H9 (cell line): Measurements from ENCODE around the gene INSR. TPM values are rescaled to one million over a fixed set of nuclear protein-coding genes. Genes with fewer than 3 reads are reported as not detected.
"Not testable (repeated sequence)": the region's sequence is repeated elsewhere in the genome, so short reads cannot be mapped to it uniquely, and the experiment has no call there.

Source experiments
- DNase-seq: peaks from one replicate; pipeline ENCODE4 v3.0.0-alpha.2; 2017
- H2AFZ ChIP-seq: one replicate; pipeline ENCODE4 v1.6.1; 2013; ENCODE audit warnings: mild to moderate bottlenecking, low read length, control low read depth, moderate library complexity
- H2AK5ac ChIP-seq: 2 replicates; pipeline ENCODE4 v1.6.1; 2013; ENCODE audit warnings: low read length, control low read depth, mixed read lengths; ENCODE audit not compliant: insufficient read length
- H2BK120ac ChIP-seq: one replicate; pipeline ENCODE4 v1.6.1; 2013; ENCODE audit warnings: low read depth, mild to moderate bottlenecking, low read length, control low read depth, inconsistent platforms; ENCODE audit not compliant: poor library complexity, severe bottlenecking
- H2BK12ac ChIP-seq: 2 replicates; pipeline ENCODE4 v1.6.1; 2013; ENCODE audit warnings: low read length, control low read depth, mixed read lengths, low read depth; ENCODE audit not compliant: insufficient read length
- H2BK15ac ChIP-seq: 2 replicates; pipeline ENCODE4 v1.6.1; 2013; ENCODE audit warnings: low read depth, low read length, control low read depth
- H2BK20ac ChIP-seq: one replicate; pipeline ENCODE4 v1.6.1; 2013; ENCODE audit warnings: low read depth, mild to moderate bottlenecking, low read length, control low read depth, inconsistent platforms; ENCODE audit not compliant: poor library complexity, severe bottlenecking
- H2BK5ac ChIP-seq: 2 replicates; pipeline ENCODE4 v1.6.1; 2013; ENCODE audit warnings: low read length, control low read depth, mixed read lengths; ENCODE audit not compliant: insufficient read length
- H3K14ac ChIP-seq: 2 replicates; pipeline ENCODE4 v1.6.1; 2013; ENCODE audit warnings: low read length, control low read depth; ENCODE audit not compliant: insufficient read depth
- H3K18ac ChIP-seq: 2 replicates; pipeline ENCODE4 v1.6.1; 2013; ENCODE audit warnings: low read depth, mild to moderate bottlenecking, mixed read lengths, low read length, control low read depth; ENCODE audit not compliant: insufficient read length
- H3K23ac ChIP-seq: 2 replicates; pipeline ENCODE4 v1.6.1; 2013; ENCODE audit warnings: low read length, control low read depth, mixed read lengths, low read depth; ENCODE audit not compliant: insufficient read length
- H3K23me2 ChIP-seq: 2 replicates; pipeline ENCODE4 v1.6.1; 2013; ENCODE audit warnings: low read depth, mild to moderate bottlenecking, mixed read lengths, low read length, control low read depth; ENCODE audit not compliant: insufficient read length, poor library complexity, severe bottlenecking
- H3K27ac ChIP-seq: 2 replicates; pipeline ENCODE4 v1.5.1; 2013; ENCODE audit warnings: low read length, control low read depth, mixed read lengths, low read depth; ENCODE audit not compliant: insufficient read length
- H3K27me3 ChIP-seq: 2 replicates; pipeline ENCODE4 v1.6.1; 2013; ENCODE audit warnings: low read length, control low read depth, inconsistent platforms; ENCODE audit not compliant: insufficient read depth
- H3K4ac ChIP-seq: 2 replicates; pipeline ENCODE4 v1.6.1; 2013; ENCODE audit warnings: low read depth, mild to moderate bottlenecking, control low read depth, inconsistent platforms, low read length, moderate library complexity
- H3K4me1 ChIP-seq: 2 replicates; pipeline ENCODE4 v1.6.1; 2013; ENCODE audit warnings: low read length, control low read depth, inconsistent platforms; ENCODE audit not compliant: insufficient read depth
- H3K4me2 ChIP-seq: 2 replicates; pipeline ENCODE4 v1.6.1; 2013; ENCODE audit warnings: low read length, control low read depth, mixed read lengths; ENCODE audit not compliant: insufficient read length, insufficient read depth
- H3K56ac ChIP-seq: 2 replicates; pipeline ENCODE4 v1.6.1; 2013; ENCODE audit warnings: low read depth, mild to moderate bottlenecking, mixed read lengths, low read length, control low read depth; ENCODE audit not compliant: insufficient read length
- H3K79me1 ChIP-seq: 2 replicates; pipeline ENCODE4 v1.6.1; 2013; ENCODE audit warnings: low read depth, mild to moderate bottlenecking, moderate library complexity, low read length, control low read depth, inconsistent platforms; ENCODE audit not compliant: insufficient read depth, poor library complexity, severe bottlenecking
- H3K79me2 ChIP-seq: 2 replicates; pipeline ENCODE4 v1.6.1; 2013; ENCODE audit warnings: low read length, control low read depth, inconsistent platforms; ENCODE audit not compliant: insufficient read depth
- H3K9ac ChIP-seq: 2 replicates; pipeline ENCODE4 v1.6.1; 2013; ENCODE audit warnings: low read length, control low read depth, mixed read lengths; ENCODE audit not compliant: insufficient read length; ENCODE audit errors: extremely low read depth
- H3K9me3 ChIP-seq: one replicate; pipeline ENCODE4 v1.6.1; 2013; ENCODE audit warnings: low read depth, low read length, inconsistent platforms; ENCODE audit not compliant: control insufficient read depth
- H3T11ph ChIP-seq: one replicate; pipeline ENCODE4 v1.6.1; 2013; ENCODE audit warnings: mild to moderate bottlenecking, low read length, control low read depth, inconsistent platforms
- H4K20me1 ChIP-seq: one replicate; pipeline ENCODE4 v1.6.1; 2013; ENCODE audit not compliant: control insufficient read depth, insufficient read length, insufficient read depth
- H4K5ac ChIP-seq: 2 replicates; pipeline ENCODE4 v1.6.1; 2013; ENCODE audit warnings: low read depth, mild to moderate bottlenecking, mixed read lengths, low read length, control low read depth; ENCODE audit not compliant: insufficient read length
- H4K8ac ChIP-seq: replicated peaks from 2 replicates; pipeline ENCODE4 v1.6.1; 2013; ENCODE audit warnings: low read length, control low read depth, mixed read lengths, low read depth; ENCODE audit not compliant: insufficient read length
- H4K91ac ChIP-seq: 2 replicates; pipeline ENCODE4 v1.6.1; 2013; ENCODE audit warnings: low read depth, mild to moderate bottlenecking, moderate library complexity, mixed read lengths, low read length, control low read depth; ENCODE audit not compliant: insufficient read length
- H3K27ac Mint-ChIP-seq, 3 experiments: 2 replicates in 2 of 3; 3 replicates in 1 of 3; pipeline ENCODE4 v1.8.0; 2020 to 2021; ENCODE audit warnings: mixed read lengths in 3 of 3, mild to moderate bottlenecking in 1 of 3, moderate library complexity in 1 of 3
- H3K27me3 Mint-ChIP-seq: 2 replicates; pipeline ENCODE4 v1.8.0; 2021; ENCODE audit warnings: low read depth, mild to moderate bottlenecking, moderate library complexity, mixed read lengths
- H3K36me3 Mint-ChIP-seq, 3 experiments: 2 replicates in 2 of 3; 3 replicates in 1 of 3; pipeline ENCODE4 v1.8.0; 2020 to 2021; ENCODE audit warnings: low read depth in 3 of 3, mixed read lengths in 3 of 3; ENCODE audit not compliant: insufficient read depth in 1 of 3
- H3K4me1 Mint-ChIP-seq, 2 experiments: 2 replicates each; pipeline ENCODE4 v1.8.0; 2020; ENCODE audit warnings: mixed read lengths in 2 of 2
- H3K4me3 Mint-ChIP-seq, 2 experiments: 2 replicates in 1 of 2; 3 replicates in 1 of 2; pipeline ENCODE4 v1.8.0; 2020 to 2021; ENCODE audit warnings: mild to moderate bottlenecking in 2 of 2, mixed read lengths in 2 of 2, moderate library complexity in 1 of 2
- H3K9me3 Mint-ChIP-seq, 2 experiments: 2 replicates in 1 of 2; 3 replicates in 1 of 2; pipeline ENCODE4 v1.8.0; 2020; ENCODE audit warnings: mild to moderate bottlenecking in 2 of 2, mixed read lengths in 2 of 2, moderate library complexity in 1 of 2
- WGBS: extraction: QIAGEN DNeasy Blood & Tissue Kit; methylation state at CpG from one replicate; pipeline ENCODE4 v1.1.7; 2013; ENCODE audit warnings: missing lambda C conversion rate, low lambda C conversion rate, mixed read lengths; ENCODE audit not compliant: insufficient read length; ENCODE audit errors: extremely low coverage; 5-methylcytosine and 5-hydroxymethylcytosine counted together
- total RNA-seq: library from RNA; stranded (reverse); gene quantifications from 2 replicates; pipeline ENCODE4 v1.2.1, GENCODE V29; 2021
- TF ChIP-seq, protein P1 (sequence below): fragments of 200-600 bp; sonication (generic); conservative IDR thresholded peaks from 3 replicates; pipeline ENCODE4 v1.8.0; 2021; ENCODE audit warnings: antibody characterized with exemption, mild to moderate bottlenecking

INSR gene
- total RNA-seq, 1 experiment from 2014 or later = 39.8 TPM

DNA sequence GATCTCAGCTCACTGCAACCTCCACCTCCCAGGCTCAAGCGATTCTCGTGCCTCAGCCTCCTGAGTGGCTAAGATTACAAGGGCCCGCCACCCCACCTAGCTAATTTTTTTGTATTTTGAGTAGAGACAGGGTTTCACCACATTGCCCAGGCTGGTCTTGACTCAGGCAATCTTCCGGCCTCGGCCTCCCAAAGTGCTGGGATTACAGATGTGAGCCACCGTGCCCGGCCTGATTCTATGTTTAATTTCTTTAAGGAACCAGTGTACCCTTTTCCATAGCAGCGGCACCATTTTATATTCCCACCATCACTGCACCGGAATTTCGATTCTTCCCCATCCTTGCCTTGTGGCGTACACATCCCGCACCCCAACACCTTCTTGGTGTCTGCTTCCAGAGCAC is 17.7 kb upstream of the INSR start:
- no peak overlapping the region for H3K4me2 ChIP-seq
- H3K4ac ChIP-seq = no peak overlapping the region
- no peak overlapping the region for H3K56ac ChIP-seq
- H2AFZ ChIP-seq = no peak overlapping the region
- H4K20me1 ChIP-seq = no peaks in the 10 kb centered on the region
- H3K23ac ChIP-seq = no peak overlapping the region
- no peak overlapping the region for H2BK12ac ChIP-seq
- no peak overlapping the region for H3K14ac ChIP-seq
- no peaks in the 10 kb centered on the region for H3K79me2 ChIP-seq
- H2AK5ac ChIP-seq = no peak overlapping the region
- H3K9me3 Mint-ChIP-seq = peaks cover 3 to 7% of the 10 kb centered on the region in 2 experiments; a peak in 3 of 5 replicates
- H2BK20ac ChIP-seq = no peak overlapping the region
- H3K27ac ChIP-seq = no peak overlapping the region
- H2BK15ac ChIP-seq = no peak overlapping the region
- H3K23me2 ChIP-seq = no peaks in the 10 kb centered on the region
- H3K36me3 Mint-ChIP-seq = no peaks in the 10 kb centered on the region
- H4K91ac ChIP-seq = no peak overlapping the region
- TF ChIP-seq, protein P1, sequence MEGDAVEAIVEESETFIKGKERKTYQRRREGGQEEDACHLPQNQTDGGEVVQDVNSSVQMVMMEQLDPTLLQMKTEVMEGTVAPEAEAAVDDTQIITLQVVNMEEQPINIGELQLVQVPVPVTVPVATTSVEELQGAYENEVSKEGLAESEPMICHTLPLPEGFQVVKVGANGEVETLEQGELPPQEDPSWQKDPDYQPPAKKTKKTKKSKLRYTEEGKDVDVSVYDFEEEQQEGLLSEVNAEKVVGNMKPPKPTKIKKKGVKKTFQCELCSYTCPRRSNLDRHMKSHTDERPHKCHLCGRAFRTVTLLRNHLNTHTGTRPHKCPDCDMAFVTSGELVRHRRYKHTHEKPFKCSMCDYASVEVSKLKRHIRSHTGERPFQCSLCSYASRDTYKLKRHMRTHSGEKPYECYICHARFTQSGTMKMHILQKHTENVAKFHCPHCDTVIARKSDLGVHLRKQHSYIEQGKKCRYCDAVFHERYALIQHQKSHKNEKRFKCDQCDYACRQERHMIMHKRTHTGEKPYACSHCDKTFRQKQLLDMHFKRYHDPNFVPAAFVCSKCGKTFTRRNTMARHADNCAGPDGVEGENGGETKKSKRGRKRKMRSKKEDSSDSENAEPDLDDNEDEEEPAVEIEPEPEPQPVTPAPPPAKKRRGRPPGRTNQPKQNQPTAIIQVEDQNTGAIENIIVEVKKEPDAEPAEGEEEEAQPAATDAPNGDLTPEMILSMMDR = no peak
- H3K27ac Mint-ChIP-seq = no peak overlapping the region
- H4K5ac ChIP-seq = no peak overlapping the region
- no peak for DNase-seq
- no peak overlapping the region for H3T11ph ChIP-seq
- no peak overlapping the region for H2BK5ac ChIP-seq
- H3K4me3 Mint-ChIP-seq = no peak overlapping the region
- H3K79me1 ChIP-seq = no peaks in the 10 kb centered on the region
- no peak overlapping the region for H2BK120ac ChIP-seq
- H3K4me1 ChIP-seq = no peaks in the 10 kb centered on the region
- no peaks in the 10 kb centered on the region for H3K27me3 ChIP-seq
- H3K27me3 Mint-ChIP-seq = peaks cover 4% of the 10 kb centered on the region; the same call in 1 of the 2 replicates
- WGBS = no CpG with 5 or more reads among the region's 12 CpGs
- no peak overlapping the region for H3K18ac ChIP-seq
- H3K9ac ChIP-seq = no peak overlapping the region
- H3K4me1 Mint-ChIP-seq = no peaks in the 10 kb centered on the region
- H3K9me3 ChIP-seq = no peaks in the 10 kb centered on the region
- H4K8ac ChIP-seq = no peak overlapping the region

DNA sequence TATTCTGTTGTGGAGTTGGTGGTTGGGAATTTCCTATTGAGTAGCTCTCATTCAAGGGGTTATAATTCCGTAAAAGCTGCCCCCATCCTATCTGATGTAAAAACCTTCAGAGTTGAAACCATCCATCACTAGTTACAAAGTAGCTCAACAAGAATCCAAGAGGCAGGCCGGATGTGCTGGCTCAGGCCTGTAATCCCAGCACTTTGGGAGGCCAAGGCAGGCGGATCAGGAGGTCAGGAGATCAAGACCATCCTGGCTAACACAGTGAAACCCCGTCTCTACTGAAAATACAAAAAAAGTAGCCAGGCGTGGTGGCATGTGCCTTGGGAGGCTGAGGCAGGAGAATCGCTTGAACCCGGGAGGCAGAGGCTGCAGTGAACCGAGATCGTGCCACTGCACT is 14.1 kb upstream of the INSR start:
- not testable (repeated sequence) for H3K36me3 Mint-ChIP-seq, H3K23me2 ChIP-seq, H3K4me1 Mint-ChIP-seq, H2AK5ac ChIP-seq, H3K4me2 ChIP-seq, DNase-seq, H3K27ac ChIP-seq, H3K9me3 Mint-ChIP-seq, H3K79me1 ChIP-seq, H2BK120ac ChIP-seq, H4K5ac ChIP-seq, H3K4me1 ChIP-seq, H3K27me3 ChIP-seq, H2BK20ac ChIP-seq, H3T11ph ChIP-seq, H2BK15ac ChIP-seq, H3K56ac ChIP-seq, H4K8ac ChIP-seq, H3K4ac ChIP-seq, H3K9me3 ChIP-seq, H3K9ac ChIP-seq, H3K79me2 ChIP-seq, H3K23ac ChIP-seq, H3K4me3 Mint-ChIP-seq, H3K27ac Mint-ChIP-seq, H2BK12ac ChIP-seq, H3K14ac ChIP-seq, H2BK5ac ChIP-seq, H4K91ac ChIP-seq, H2AFZ ChIP-seq, H4K20me1 ChIP-seq, H3K18ac ChIP-seq, H3K27me3 Mint-ChIP-seq
- WGBS = no CpG with 5 or more reads among the region's 9 CpGs
